GM23338 (cell line): ENCODE measurements around the gene TUBB2A. TPM values are rescaled to one million over a fixed set of nuclear protein-coding genes. Genes with fewer than 3 reads are reported as not detected.
"Not testable (repeated sequence)": the region's sequence is repeated elsewhere in the genome, so short reads cannot be mapped to it uniquely, and the experiment has no call there.

Source experiments
- ATAC-seq: fragments of 200-7000 bp; cut with Tn5 transposase; 3 replicates; pipeline ENCODE4 v1.9.1; 2020
- DNase-seq: peaks from one replicate; pipeline ENCODE4 v3.0.0-alpha.2; 2015; ENCODE audit warnings: low spot score
- H2AFZ ChIP-seq: fragments of 200-600 bp; sonication (generic); 2 replicates; pipeline ENCODE4 v1.8.0; 2016; ENCODE audit warnings: antibody characterized with exemption, mild to moderate bottlenecking, moderate library complexity
- H3F3A ChIP-seq: fragments of 200-600 bp; sonication (generic); replicated peaks from 2 replicates; pipeline ENCODE4 v1.8.0; 2017; ENCODE audit warnings: antibody characterized with exemption, mixed run types, low read depth
- H3K27ac ChIP-seq: fragments of 200-600 bp; sonication (generic); 2 replicates; pipeline ENCODE4 v1.6.1; 2016; ENCODE audit warnings: low read depth
- H3K27me3 ChIP-seq: fragments of 200-600 bp; sonication (generic); 2 replicates; pipeline ENCODE4 v1.8.0; 2016; ENCODE audit warnings: mild to moderate bottlenecking, mixed run types, moderate library complexity; ENCODE audit not compliant: insufficient read depth
- H3K36me3 ChIP-seq: fragments of 200-600 bp; sonication (generic); 2 replicates; pipeline ENCODE4 v1.8.0; 2016; ENCODE audit warnings: mild to moderate bottlenecking; ENCODE audit not compliant: insufficient read depth
- H3K4me1 ChIP-seq: fragments of 200-600 bp; sonication (generic); 2 replicates; pipeline ENCODE4 v1.8.0; 2016; ENCODE audit warnings: mild to moderate bottlenecking, moderate library complexity; ENCODE audit not compliant: insufficient read depth
- H3K4me2 ChIP-seq: fragments of 200-600 bp; sonication (generic); 2 replicates; pipeline ENCODE4 v1.7.1; 2017; ENCODE audit warnings: mixed run types
- H3K4me3 ChIP-seq: fragments of 200-600 bp; sonication (generic); 2 replicates; pipeline ENCODE4 v1.6.1; 2016; ENCODE audit warnings: mixed run types
- H3K79me2 ChIP-seq: fragments of 200-600 bp; sonication (generic); replicated peaks from 2 replicates; pipeline ENCODE4 v1.8.0; 2017; ENCODE audit warnings: mild to moderate bottlenecking; ENCODE audit not compliant: insufficient read depth
- H3K9me2 ChIP-seq: fragments of 200-600 bp; sonication (generic); 2 replicates; pipeline ENCODE4 v1.8.0; 2017; ENCODE audit not compliant: insufficient read depth
- H4K20me1 ChIP-seq: fragments of 200-600 bp; sonication (generic); replicated peaks from 2 replicates; pipeline ENCODE4 v1.8.0; 2017; ENCODE audit warnings: mild to moderate bottlenecking; ENCODE audit not compliant: insufficient read depth
- H3K27ac Mint-ChIP-seq: 2 replicates; pipeline ENCODE4 v1.8.0; 2020; ENCODE audit warnings: inconsistent platforms, mild to moderate bottlenecking, moderate library complexity, mixed read lengths
- H3K27me3 Mint-ChIP-seq: 3 replicates; pipeline ENCODE4 v1.8.0; 2022; ENCODE audit warnings: low read depth, mild to moderate bottlenecking, moderate library complexity, mixed read lengths, inconsistent platforms; ENCODE audit not compliant: insufficient read depth, poor library complexity
- H3K36me3 Mint-ChIP-seq: 3 replicates; pipeline ENCODE4 v1.8.0; 2021; ENCODE audit warnings: low read depth, mild to moderate bottlenecking, inconsistent platforms, moderate library complexity, mixed read lengths
- H3K4me1 Mint-ChIP-seq: 3 replicates; pipeline ENCODE4 v1.8.0; 2020; ENCODE audit warnings: mild to moderate bottlenecking, inconsistent platforms, mixed read lengths
- H3K4me3 Mint-ChIP-seq: 3 replicates; pipeline ENCODE4 v1.8.0; 2021; ENCODE audit warnings: moderate library complexity, mild to moderate bottlenecking, inconsistent platforms, mixed read lengths
- H3K9me3 Mint-ChIP-seq: 3 replicates; pipeline ENCODE4 v1.8.0; 2020; ENCODE audit warnings: moderate library complexity, mild to moderate bottlenecking, inconsistent platforms, mixed read lengths
- EZH2 ChIP-seq: fragments of 200-600 bp; sonication (generic); IDR thresholded peaks from one replicate; pipeline ENCODE4 v1.8.0; 2017; ENCODE audit warnings: antibody characterized with exemption, mild to moderate bottlenecking, low read depth; ENCODE audit not compliant: unreplicated experiment
- EZH2phosphoT487 ChIP-seq: fragments of 200-600 bp; sonication (generic); IDR thresholded peaks from one replicate; pipeline ENCODE4 v1.8.1; 2018; ENCODE audit warnings: antibody characterized with exemption; ENCODE audit not compliant: unreplicated experiment
- JUNB ChIP-seq: IDR thresholded peaks from one replicate; pipeline ENCODE4 v1.6.1; 2016; ENCODE audit warnings: antibody characterized with exemption; ENCODE audit not compliant: unreplicated experiment
- NANOG ChIP-seq: IDR thresholded peaks from 2 replicates; pipeline ENCODE4 v1.6.1; 2016; ENCODE audit warnings: antibody characterized with exemption, borderline replicate concordance
- POLR2AphosphoS5 ChIP-seq: IDR thresholded peaks from 2 replicates; pipeline ENCODE4 v1.6.1; 2016; ENCODE audit warnings: antibody characterized with exemption, low read depth
- ZNF114 ChIP-seq: fragments of 250-450 bp; sonication (Bioruptor Pico); IDR thresholded peaks from 2 replicates; pipeline ENCODE4 v1.5.0; 2020; ENCODE audit warnings: mild to moderate bottlenecking, moderate library complexity
- polyA plus RNA-seq: library from polyadenylated mRNA; unstranded; fragments of >200 nt; fragmentation: Nextera tagmentation; extraction: Ambion mirVana; gene quantifications from 2 replicates; pipeline ENCODE4 v1.2.1, GENCODE V29; 2016
- total RNA-seq: library from RNA; depleted of rRNA; stranded (reverse); fragments of >200 nt; shearing (Covaris generic); gene quantifications from 2 replicates; pipeline ENCODE4 v1.2.3, GENCODE V29; 2014
- TF ChIP-seq, protein P1 (sequence below): IDR thresholded peaks from 2 replicates; pipeline ENCODE4 v1.6.1; 2016; ENCODE audit warnings: antibody characterized with exemption
- TF ChIP-seq, protein P2 (sequence below), 2 experiments: fragments of 200-600 bp in 1 of 2; sonication (generic) in 1 of 2; conservative IDR thresholded peaks; 2 replicates each; pipeline versions ENCODE4 v1.5.1 to v1.6.1; 2016 to 2017; ENCODE audit warnings: antibody characterized with exemption in 2 of 2, low read depth in 2 of 2, mild to moderate bottlenecking in 2 of 2, moderate library complexity in 1 of 2
- TF ChIP-seq, protein P3 (sequence below): IDR thresholded peaks from one replicate; pipeline ENCODE4 v1.6.1; 2018; ENCODE audit warnings: antibody characterized with exemption; ENCODE audit not compliant: unreplicated experiment

The TUBB2A gene
- total and polyA plus RNA-seq, 2 experiments from 2014 or later, result 305 to 376 TPM

DNA sequence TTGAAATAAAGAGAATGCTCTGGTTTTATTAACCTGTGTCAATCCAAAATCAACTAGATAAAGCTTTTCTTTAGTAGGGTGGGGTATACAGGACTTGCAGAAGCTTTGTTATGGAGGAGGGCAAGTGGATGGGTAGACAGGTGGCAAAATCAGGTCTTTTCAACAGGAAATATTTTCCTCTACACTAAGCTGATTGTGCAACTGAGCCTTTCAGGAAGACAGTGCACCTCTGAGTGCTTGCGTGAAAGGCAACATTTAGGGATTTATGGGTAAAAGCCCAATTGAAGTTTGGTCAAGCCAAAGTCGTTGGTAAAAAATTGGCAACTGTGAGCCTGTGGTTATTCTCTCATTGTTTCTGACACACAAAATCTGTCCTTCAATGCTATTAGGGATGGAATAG, 23.8 kb upstream of the TUBB2A start (continued):
- TF ChIP-seq, protein P1, sequence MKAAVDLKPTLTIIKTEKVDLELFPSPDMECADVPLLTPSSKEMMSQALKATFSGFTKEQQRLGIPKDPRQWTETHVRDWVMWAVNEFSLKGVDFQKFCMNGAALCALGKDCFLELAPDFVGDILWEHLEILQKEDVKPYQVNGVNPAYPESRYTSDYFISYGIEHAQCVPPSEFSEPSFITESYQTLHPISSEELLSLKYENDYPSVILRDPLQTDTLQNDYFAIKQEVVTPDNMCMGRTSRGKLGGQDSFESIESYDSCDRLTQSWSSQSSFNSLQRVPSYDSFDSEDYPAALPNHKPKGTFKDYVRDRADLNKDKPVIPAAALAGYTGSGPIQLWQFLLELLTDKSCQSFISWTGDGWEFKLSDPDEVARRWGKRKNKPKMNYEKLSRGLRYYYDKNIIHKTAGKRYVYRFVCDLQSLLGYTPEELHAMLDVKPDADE, result no peak
- TF ChIP-seq EZH2phosphoT487 (no peak), NANOG (no peak), POLR2AphosphoS5 (no peak), EZH2 (no peak), ZNF114 (CRISPR knock-in tag) (no peak), JUNB (no peak)
- TF ChIP-seq, protein P2, sequence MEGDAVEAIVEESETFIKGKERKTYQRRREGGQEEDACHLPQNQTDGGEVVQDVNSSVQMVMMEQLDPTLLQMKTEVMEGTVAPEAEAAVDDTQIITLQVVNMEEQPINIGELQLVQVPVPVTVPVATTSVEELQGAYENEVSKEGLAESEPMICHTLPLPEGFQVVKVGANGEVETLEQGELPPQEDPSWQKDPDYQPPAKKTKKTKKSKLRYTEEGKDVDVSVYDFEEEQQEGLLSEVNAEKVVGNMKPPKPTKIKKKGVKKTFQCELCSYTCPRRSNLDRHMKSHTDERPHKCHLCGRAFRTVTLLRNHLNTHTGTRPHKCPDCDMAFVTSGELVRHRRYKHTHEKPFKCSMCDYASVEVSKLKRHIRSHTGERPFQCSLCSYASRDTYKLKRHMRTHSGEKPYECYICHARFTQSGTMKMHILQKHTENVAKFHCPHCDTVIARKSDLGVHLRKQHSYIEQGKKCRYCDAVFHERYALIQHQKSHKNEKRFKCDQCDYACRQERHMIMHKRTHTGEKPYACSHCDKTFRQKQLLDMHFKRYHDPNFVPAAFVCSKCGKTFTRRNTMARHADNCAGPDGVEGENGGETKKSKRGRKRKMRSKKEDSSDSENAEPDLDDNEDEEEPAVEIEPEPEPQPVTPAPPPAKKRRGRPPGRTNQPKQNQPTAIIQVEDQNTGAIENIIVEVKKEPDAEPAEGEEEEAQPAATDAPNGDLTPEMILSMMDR (conservative IDR thresholded peaks at IDR 0.05; ENCODE audit: low read depth in 2 of 2), result no peak

DNA sequence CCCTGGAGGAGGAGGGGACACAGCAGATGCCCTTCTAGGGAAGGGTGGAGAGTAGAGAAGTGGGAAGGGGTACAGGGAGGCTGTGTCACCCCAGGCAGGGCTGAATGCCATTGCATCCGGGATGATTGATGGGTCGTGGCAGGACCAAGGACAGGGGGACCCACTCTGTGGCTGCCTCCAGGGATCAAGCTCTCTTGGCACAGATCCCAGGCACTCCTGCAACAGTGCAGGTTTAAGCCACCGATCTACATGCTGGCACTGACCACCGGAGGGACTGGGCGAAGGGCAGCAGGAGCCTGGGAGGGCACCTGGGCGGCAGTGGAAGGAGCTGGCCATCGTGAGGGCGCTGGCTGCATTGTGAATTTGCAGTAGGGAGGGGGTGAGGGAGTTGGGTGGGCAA, 22.6 kb upstream of the TUBB2A start:
- not testable (repeated sequence) for H3K36me3 Mint-ChIP-seq, H3K79me2 ChIP-seq, DNase-seq, H3K9me3 Mint-ChIP-seq, H3K27ac Mint-ChIP-seq, H4K20me1 ChIP-seq, H3K4me2 ChIP-seq, H3F3A ChIP-seq, H3K27me3 Mint-ChIP-seq, H3K27me3 ChIP-seq, H2AFZ ChIP-seq, H3K27ac ChIP-seq, H3K9me2 ChIP-seq, H3K36me3 ChIP-seq
- Mint-ChIP-seq H3K4me1 (peaks cover 13% of the 10 kb centered on the region), H3K4me3 (peak overlapping the region; percentile 72; the same call in 2 of the 3 replicates)
- ATAC-seq, result peak; percentile 84
- TF ChIP-seq, protein P3, sequence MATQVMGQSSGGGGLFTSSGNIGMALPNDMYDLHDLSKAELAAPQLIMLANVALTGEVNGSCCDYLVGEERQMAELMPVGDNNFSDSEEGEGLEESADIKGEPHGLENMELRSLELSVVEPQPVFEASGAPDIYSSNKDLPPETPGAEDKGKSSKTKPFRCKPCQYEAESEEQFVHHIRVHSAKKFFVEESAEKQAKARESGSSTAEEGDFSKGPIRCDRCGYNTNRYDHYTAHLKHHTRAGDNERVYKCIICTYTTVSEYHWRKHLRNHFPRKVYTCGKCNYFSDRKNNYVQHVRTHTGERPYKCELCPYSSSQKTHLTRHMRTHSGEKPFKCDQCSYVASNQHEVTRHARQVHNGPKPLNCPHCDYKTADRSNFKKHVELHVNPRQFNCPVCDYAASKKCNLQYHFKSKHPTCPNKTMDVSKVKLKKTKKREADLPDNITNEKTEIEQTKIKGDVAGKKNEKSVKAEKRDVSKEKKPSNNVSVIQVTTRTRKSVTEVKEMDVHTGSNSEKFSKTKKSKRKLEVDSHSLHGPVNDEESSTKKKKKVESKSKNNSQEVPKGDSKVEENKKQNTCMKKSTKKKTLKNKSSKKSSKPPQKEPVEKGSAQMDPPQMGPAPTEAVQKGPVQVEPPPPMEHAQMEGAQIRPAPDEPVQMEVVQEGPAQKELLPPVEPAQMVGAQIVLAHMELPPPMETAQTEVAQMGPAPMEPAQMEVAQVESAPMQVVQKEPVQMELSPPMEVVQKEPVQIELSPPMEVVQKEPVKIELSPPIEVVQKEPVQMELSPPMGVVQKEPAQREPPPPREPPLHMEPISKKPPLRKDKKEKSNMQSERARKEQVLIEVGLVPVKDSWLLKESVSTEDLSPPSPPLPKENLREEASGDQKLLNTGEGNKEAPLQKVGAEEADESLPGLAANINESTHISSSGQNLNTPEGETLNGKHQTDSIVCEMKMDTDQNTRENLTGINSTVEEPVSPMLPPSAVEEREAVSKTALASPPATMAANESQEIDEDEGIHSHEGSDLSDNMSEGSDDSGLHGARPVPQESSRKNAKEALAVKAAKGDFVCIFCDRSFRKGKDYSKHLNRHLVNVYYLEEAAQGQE, result peak; percentile 50
- peak overlapping the region; percentile 38; the same call in 1 of the 2 replicates for H3K4me3 ChIP-seq
- peaks cover 11% of the 10 kb centered on the region for H3K4me1 ChIP-seq

DNA sequence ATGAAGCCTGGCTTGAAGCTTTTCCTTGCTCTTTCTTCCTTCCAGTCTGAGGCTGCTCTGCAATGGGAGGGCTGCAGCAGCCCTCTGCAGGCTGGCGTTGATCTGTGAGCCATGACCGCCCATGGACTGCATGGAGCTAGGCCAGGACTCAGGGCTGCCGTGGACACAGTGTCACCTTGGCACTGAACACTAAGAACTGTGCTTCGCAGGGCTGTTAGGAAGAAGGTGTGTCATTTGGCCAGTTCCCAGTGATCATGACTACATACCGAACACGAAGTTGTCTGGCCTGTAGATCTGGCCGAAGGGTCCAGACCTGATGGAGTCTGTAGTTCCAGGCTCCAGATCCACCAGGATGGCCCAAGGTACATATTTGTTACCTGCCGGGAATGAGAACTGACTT, 21.3 kb upstream of the TUBB2A start:
- ATAC-seq, H4K20me1 ChIP-seq, H3K27ac ChIP-seq, H3K4me3 ChIP-seq, H3K4me3 Mint-ChIP-seq, H3K27me3 Mint-ChIP-seq, DNase-seq, H2AFZ ChIP-seq, H3K36me3 ChIP-seq, H3K79me2 ChIP-seq, H3K36me3 Mint-ChIP-seq, H3K27ac Mint-ChIP-seq, H3K27me3 ChIP-seq, H3K9me2 ChIP-seq, H3F3A ChIP-seq, H3K4me2 ChIP-seq, H3K9me3 Mint-ChIP-seq: not testable (repeated sequence)
- H3K4me1 ChIP-seq, result peaks cover 14% of the 10 kb centered on the region
- peaks cover 15% of the 10 kb centered on the region for H3K4me1 Mint-ChIP-seq
